Keratinocyte (primary cell): ENCODE measurements around the gene NACAD. TPM values are rescaled to one million over a fixed set of nuclear protein-coding genes. Genes with fewer than 3 reads are reported as not detected.

Source experiments
- DNase-seq: peaks from one replicate; pipeline ENCODE4 v3.0.0-alpha.2; 2011; ENCODE audit warnings: low read depth, missing footprints, low spot score
- FAIRE-seq: peaks from 2 replicates; lab custom pipeline; 2011; peaks lifted over from hg19 to GRCh38; lab: Jason Lieb, UNC
- H2AFZ ChIP-seq: 2 replicates; pipeline ENCODE4 v1.6.0; 2012; ENCODE audit warnings: low read length, control low read depth, inconsistent platforms; ENCODE audit not compliant: control insufficient read depth
- H3K27ac ChIP-seq: 2 replicates; pipeline ENCODE4 v1.5.1; 2011; ENCODE audit warnings: low read length; ENCODE audit not compliant: control insufficient read depth, insufficient read depth
- H3K27me3 ChIP-seq: 3 replicates; pipeline ENCODE4 v1.6.0; 2011; ENCODE audit warnings: low read length; ENCODE audit not compliant: control insufficient read depth, insufficient read depth; ENCODE audit errors: extremely low read depth
- H3K36me3 ChIP-seq, 2 experiments: 2 replicates in 1 of 2; 3 replicates in 1 of 2; pipeline ENCODE4 v1.5.1; 2011; ENCODE audit warnings: low read length in 2 of 2, mild to moderate bottlenecking in 1 of 2; ENCODE audit not compliant: control insufficient read depth in 2 of 2, insufficient read depth in 2 of 2; ENCODE audit errors: extremely low read depth in 1 of 2
- H3K4me1 ChIP-seq: 3 replicates; pipeline ENCODE4 v1.5.1; 2011; ENCODE audit warnings: low read length; ENCODE audit not compliant: control insufficient read depth, insufficient read depth; ENCODE audit errors: extremely low read depth
- H3K4me2 ChIP-seq: 3 replicates; pipeline ENCODE4 v1.6.0; 2011; ENCODE audit warnings: low read depth, low read length; ENCODE audit not compliant: control insufficient read depth, insufficient read depth; ENCODE audit errors: extremely low read depth
- H3K4me3 ChIP-seq, 3 experiments: fragments of 200-600 bp in 1 of 3; sonication (generic) in 1 of 3; 2 replicates in 2 of 3; 3 replicates in 1 of 3; pipeline ENCODE4 v1.5.1; 2011 to 2016; ENCODE audit warnings: low read length in 3 of 3, mild to moderate bottlenecking in 3 of 3, control low read depth in 2 of 3, inconsistent platforms in 1 of 3, low read depth in 1 of 3, mixed read lengths in 1 of 3, mixed run types in 1 of 3, moderate library complexity in 1 of 3; ENCODE audit not compliant: control insufficient read depth in 2 of 3, insufficient read depth in 2 of 3; ENCODE audit errors: extremely low read depth in 1 of 3
- H3K79me2 ChIP-seq: 2 replicates; pipeline ENCODE4 v1.6.0; 2012; ENCODE audit warnings: low read length; ENCODE audit not compliant: control insufficient read depth, insufficient read depth
- H3K9ac ChIP-seq: 3 replicates; pipeline ENCODE4 v1.6.0; 2011; ENCODE audit warnings: low read length; ENCODE audit not compliant: control insufficient read depth, insufficient read depth; ENCODE audit errors: extremely low read depth
- H3K9me1 ChIP-seq: 3 replicates; pipeline ENCODE4 v1.6.0; 2011; ENCODE audit warnings: low read length; ENCODE audit not compliant: control insufficient read depth, insufficient read depth; ENCODE audit errors: extremely low read depth
- H3K9me3 ChIP-seq: 2 replicates; pipeline ENCODE4 v1.5.1; 2012; ENCODE audit warnings: low read depth, low read length; ENCODE audit not compliant: control insufficient read depth
- H4K20me1 ChIP-seq: 3 replicates; pipeline ENCODE4 v1.6.0; 2011; ENCODE audit warnings: low read length; ENCODE audit not compliant: control insufficient read depth, insufficient read depth; ENCODE audit errors: extremely low read depth
- CTCF ChIP-seq, 3 experiments: IDR thresholded peaks in 1 of 3; conservative IDR thresholded peaks in 1 of 3; optimal IDR thresholded peaks in 1 of 3; 2 replicates in 2 of 3; 3 replicates in 1 of 3; pipeline versions ENCODE3 to v1.5.1; 2011; ENCODE audit warnings: low read length in 3 of 3, mild to moderate bottlenecking in 3 of 3, moderate library complexity in 2 of 3, control low read depth in 1 of 3, inconsistent platforms in 1 of 3; ENCODE audit not compliant: insufficient read depth in 2 of 3; ENCODE audit errors: extremely low read depth in 1 of 3
- EZH2 ChIP-seq: IDR thresholded peaks from one replicate; pipeline ENCODE4 v1.6.1; 2012; ENCODE audit warnings: inconsistent platforms, mild to moderate bottlenecking, low read length, moderate library complexity
- dilution Hi-C: fragments of 300-500 bp; cut with MboI; formaldehyde crosslinking; loops from one replicate; pipeline ENCODE4 v1.7.0; 2020; ENCODE audit warnings: low sequenced_read_pairs; ENCODE audit not compliant: extremely low pct_ligation_motif_present
- polyA plus RNA-seq, 5 experiments: library from polyadenylated mRNA; depleted of rRNA in 3 of 5; stranded (reverse) in 3 of 5; stranded (forward) in 1 of 5; unstranded in 1 of 5; fragments of >200 nt; gene quantifications; 1 replicate in 1 of 5; 2 replicates in 3 of 5; 3 replicates in 1 of 5; pipeline versions ENCODE4 v1.2.1 to v1.2.3, GENCODE V29; 2011 to 2012; ENCODE audit warnings: missing spikeins in 2 of 5, low read depth in 1 of 5, low replicate concordance in 1 of 5

Gene NACAD
- polyA plus RNA-seq, 1 donor (not counting 4 experiments of a cell fraction or from before 2014, with no cell fraction given), result 0.14 TPM

- Histone ChIP-seq H3K27ac (no peak overlapping the region), H3K27me3 (no peaks in the 10 kb centered on the region), H3K9ac (no peak overlapping the region), H3K36me3 (peaks cover 55 to 72% of the 10 kb centered on the region in 2 experiments), H3K4me3 (no peak overlapping the region), H3K4me2 (no peak overlapping the region), H3K79me2 (peaks cover 85% of the 10 kb centered on the region), H3K9me1 (no peaks in the 10 kb centered on the region), H3K9me3 (no peaks in the 10 kb centered on the region), H3K4me1 (peaks cover 17% of the 10 kb centered on the region), H4K20me1 (peaks cover 9% of the 10 kb centered on the region), H2AFZ (no peak overlapping the region)
- FAIRE-seq (no peak), DNase-seq (no peak)
- TF ChIP-seq EZH2 (no peak), CTCF (optimal IDR thresholded peaks at IDR 0.05 in 1 of 3, IDR thresholded peaks at IDR 0.05 in 1 of 3, conservative IDR thresholded peaks at IDR 0.05 in 1 of 3; ENCODE audit: extremely low read depth in 1 of 3, insufficient read depth in 2 of 3, low read length in 3 of 3) (no peak)
- dilution Hi-C loops, result no loop called here
Observed at GRCh38 chr7:45106820-45107219, 18.1 kb upstream of the NACAD start.

GRCh38 chr7:45105588-45106188 is 16.9 kb upstream of the NACAD start:
- Histone ChIP-seq H3K36me3 (peaks cover 64 to 84% of the 10 kb centered on the region in 2 experiments), H3K27me3 (no peaks in the 10 kb centered on the region), H3K9me3 (no peaks in the 10 kb centered on the region), H3K4me3 (no peak overlapping the region), H3K79me2 (peaks cover 76% of the 10 kb centered on the region), H3K4me2 (no peak overlapping the region), H3K9ac (no peak overlapping the region), H2AFZ (no peak overlapping the region), H3K9me1 (no peaks in the 10 kb centered on the region), H3K27ac (no peak overlapping the region), H4K20me1 (peaks cover 9% of the 10 kb centered on the region), H3K4me1 (peaks cover 17% of the 10 kb centered on the region)
- TF ChIP-seq CTCF (optimal IDR thresholded peaks at IDR 0.05 in 1 of 3, IDR thresholded peaks at IDR 0.05 in 1 of 3, conservative IDR thresholded peaks at IDR 0.05 in 1 of 3; ENCODE audit: extremely low read depth in 1 of 3, insufficient read depth in 2 of 3, low read length in 3 of 3) (no peak), EZH2 (no peak)
- dilution Hi-C loops, result no loop called here
- FAIRE-seq (no peak), DNase-seq (no peak)
